Dedifferentiated amniotic fluid mesenchymal stem cell (primary cell): ENCODE results near the gene SYTL4.
"Not testable (repeated sequence)": the region's sequence is repeated elsewhere in the genome, so short reads cannot be mapped to it uniquely, and the experiment has no call there.

ENCODE experiments used
- DNase-seq: peaks from one replicate; pipeline ENCODE4 v3.0.0-alpha.2; 2016; ENCODE audit errors: extremely low spot score

Gene SYTL4

DNA sequence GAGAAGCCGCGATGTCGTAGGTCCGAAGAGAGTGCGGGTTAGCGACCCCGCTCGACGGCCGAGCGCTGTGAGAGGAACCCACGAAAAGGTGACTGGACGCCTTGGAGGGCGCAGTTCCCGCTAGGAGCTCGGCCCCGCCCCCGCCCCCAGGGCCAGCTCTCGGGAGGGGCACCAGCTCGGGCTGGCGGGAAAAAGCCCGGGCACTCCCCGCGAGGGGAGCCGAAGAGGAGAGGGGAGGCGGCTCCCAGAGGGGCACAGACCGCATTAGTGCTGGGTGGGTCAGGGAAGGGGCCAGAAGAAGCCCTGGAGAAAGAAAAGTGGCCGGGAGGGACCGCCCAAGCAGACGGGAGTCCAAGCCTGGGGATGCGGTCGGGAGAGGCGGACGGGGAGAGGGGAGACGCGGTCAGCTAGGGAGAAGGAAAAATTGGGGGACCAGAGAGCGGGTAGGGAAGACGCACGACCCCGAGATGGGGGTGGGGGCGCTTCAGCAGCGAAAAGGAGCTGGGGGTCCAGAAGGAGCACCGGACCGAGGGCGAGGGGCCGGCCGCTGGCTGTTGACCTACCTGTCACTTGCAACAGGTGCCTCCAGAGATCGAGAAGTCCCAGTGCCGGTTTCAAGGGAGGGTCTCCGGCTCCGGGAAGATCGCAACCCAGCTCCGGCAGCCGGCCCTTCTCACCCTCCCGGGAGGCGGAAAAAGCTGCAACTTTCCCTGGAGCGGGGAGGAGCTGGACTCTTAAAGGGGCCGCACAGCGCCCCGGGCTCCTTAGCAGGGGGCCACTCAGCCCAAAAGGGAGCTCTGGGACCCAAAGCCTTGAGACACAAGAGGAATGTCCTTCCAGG lies at the start of gene SYTL4:
SYTL4 (minus strand) TSS at position 681 of the 841 bp plus-strand sequence. CDS start 30,084 bp downstream, outside the sequence.
- DNase-seq: no peak

GRCh38 chrX:100769439-100769838 lies 37.5 kb upstream of the SYTL4 start:
- not testable (repeated sequence) for DNase-seq

DNA sequence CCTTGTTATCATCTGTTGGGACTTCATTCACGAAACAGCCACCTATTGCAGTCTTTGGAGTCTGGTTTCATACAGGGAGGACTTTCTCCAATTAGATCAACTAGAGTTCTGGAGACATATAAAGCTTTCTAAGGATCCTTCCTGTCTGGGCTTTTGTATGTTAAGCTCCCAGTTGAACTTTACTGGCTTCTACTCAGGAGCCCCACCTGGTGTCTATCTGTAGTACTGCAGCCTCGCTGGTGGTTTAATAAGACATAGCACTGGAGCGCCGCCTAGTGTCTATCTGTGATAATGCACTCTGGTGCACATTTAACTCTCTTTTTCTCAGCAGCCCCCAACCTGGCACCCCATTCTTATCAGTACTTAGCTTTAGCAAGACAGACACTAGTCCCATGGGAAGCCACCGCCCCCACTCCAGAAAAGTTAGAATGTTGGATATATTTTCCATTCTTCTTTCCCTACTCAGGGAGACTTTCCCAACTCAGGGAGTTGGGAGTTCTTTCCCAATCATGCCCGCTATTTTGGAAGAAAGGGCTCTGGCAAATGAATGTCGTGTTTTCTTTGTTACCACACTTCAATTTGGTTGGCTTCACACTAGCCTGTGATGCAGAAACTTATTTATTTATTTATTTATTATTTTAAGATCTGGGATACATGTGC lies 36.9 kb upstream of the SYTL4 start:
- DNase-seq: peak; percentile 39

DNA sequence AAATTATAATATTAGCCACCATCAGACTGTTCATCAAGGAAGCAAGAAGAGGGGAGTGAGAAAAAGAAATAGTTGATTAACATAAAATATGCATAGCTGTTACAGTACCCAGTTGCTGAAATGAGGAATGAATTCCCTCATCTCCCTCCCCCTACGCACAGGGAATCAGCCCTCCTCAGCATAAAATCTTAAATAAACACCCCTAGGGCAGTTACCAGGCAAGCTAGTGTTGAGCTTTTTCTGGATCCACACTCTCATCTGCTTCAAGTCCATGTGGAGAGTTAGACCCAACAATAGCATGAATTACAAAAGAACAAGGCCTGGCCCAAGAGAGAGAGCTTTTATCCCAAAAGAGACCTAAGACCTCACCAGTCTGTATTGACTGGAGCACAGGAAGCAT lies 19.0 kb upstream of the SYTL4 start:
- no peak for DNase-seq

- DNase-seq: no peak
Measured at GRCh38 chrX:100748108-100748507, 16.2 kb upstream of the SYTL4 start.

DNA sequence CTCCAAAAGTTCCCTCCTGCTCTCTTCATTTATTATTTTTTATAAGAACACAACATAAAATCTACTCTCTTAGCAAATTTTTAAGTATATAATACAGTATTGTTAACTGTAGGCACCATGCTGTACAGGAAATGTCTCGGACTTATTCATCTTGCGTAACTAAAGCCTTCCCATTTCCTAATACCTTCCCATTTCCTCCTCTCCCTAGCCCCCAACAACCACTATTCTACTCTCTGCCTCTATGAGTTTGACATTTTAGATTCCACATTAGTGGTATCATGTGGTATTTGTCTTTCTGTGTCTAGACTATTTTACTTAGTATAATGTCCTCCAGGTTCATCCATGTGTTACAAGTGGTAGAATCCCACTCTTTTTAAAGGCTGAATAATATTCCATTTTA lies 15.8 kb upstream of the SYTL4 start:
- no peak for DNase-seq

- no peak for DNase-seq
Measured at GRCh38 chrX:100747090-100747489, 15.2 kb upstream of the SYTL4 start.

GRCh38 chrX:100745806-100746537 lies 14.1 kb upstream of the SYTL4 start:
- no peak for DNase-seq

- no peak for DNase-seq
Measured at GRCh38 chrX:100745205-100745604, 13.3 kb upstream of the SYTL4 start.

DNA sequence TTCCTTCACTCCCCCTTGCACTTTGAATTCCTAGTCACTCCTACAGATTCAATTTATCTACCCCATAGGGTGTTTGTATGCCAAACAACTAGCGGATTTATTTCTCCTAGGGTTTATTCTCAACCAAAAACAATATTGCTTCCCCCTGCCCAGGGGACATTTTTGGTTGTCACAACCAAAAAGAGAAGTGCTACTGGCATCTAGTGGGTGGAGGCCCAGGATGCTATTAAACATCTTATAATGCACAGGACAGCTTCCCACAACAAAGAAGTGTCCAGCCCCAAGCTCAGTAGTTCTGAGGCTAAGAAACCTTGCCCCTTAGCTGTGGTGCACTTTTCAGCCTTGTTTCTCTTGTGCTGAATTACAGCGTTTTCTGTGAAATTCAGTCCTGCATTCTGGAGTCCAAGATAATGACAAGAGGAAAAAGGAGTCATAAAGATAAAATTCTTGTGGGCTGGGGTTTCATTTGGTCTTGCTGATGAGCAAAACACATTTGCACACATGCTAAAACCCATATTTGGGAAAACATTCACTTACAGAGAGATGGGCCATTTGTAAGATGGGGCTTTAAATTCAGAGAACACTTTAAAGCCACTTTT lies 11.2 kb upstream of the SYTL4 start:
- no peak for DNase-seq

DNA sequence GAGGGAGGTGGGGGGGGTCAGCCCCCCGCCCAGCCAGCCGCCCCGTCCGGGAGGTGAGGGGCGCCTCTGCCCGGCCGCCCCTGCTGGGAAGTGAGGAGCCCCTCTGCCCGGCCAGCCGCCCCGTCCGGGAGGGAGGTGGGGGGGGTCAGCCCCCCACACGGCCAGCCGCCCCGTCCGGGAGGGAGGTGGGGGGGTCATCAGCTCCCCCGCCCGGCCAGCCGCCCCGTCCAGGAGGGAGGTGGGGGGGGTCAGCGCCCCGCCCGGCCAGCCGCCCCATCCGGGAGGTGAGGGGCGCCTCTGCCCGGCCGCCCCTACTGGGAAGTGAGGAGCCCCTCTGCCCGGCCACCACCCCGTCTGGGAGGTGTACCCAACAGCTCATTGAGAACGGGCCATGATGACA lies 7.9 kb downstream of the SYTL4 start:
- not testable (repeated sequence) for DNase-seq

- DNase-seq: no peak
Measured at GRCh38 chrX:100721328-100721727, 10.6 kb downstream of the SYTL4 start.

DNA sequence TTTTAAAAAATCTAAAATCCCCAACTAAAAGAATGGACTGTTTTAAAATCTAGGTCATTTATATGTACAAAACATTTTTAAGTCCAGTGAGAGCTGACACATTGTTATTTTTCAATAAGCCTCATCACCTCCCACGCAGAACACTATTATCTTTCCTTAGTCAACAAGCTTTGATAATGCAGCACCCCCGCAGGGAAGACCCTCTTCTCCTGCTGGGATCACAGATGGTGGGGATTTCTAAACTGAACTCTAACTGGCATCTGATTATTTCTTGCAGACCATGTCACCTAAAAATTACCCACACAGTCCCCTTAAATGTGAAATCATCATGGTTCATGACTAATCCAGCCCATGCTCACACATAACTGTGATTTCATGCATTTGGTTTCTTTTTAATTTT lies 11.6 kb downstream of the SYTL4 start:
- no peak for DNase-seq

DNA sequence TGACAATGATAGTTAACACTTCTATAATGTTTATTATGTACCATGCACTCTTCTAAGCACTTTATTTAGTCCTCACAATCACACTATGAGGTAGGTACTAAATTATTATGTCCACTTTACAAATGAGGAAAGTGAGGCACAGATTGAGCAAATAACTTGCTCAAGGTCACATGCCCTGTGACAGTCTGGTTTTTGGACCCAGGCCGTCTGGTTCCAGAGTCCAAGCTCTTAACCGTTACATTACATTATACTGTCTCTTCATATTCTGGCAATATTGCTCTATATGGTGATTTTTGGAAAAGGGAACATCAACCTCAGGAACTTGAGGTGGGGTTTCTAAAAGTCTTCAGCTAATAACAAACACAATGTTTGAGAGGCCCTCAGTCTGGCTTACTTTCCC lies 12.8 kb downstream of the SYTL4 start:
- DNase-seq: no peak

- no peak for DNase-seq
Measured at GRCh38 chrX:100717363-100717762, 14.6 kb downstream of the SYTL4 start.

GRCh38 chrX:100710816-100711215 lies 21.1 kb downstream of the SYTL4 start:
- DNase-seq: no peak

GRCh38 chrX:100704581-100705203 lies 27.2 kb downstream of the SYTL4 start:
- no peak for DNase-seq

DNA sequence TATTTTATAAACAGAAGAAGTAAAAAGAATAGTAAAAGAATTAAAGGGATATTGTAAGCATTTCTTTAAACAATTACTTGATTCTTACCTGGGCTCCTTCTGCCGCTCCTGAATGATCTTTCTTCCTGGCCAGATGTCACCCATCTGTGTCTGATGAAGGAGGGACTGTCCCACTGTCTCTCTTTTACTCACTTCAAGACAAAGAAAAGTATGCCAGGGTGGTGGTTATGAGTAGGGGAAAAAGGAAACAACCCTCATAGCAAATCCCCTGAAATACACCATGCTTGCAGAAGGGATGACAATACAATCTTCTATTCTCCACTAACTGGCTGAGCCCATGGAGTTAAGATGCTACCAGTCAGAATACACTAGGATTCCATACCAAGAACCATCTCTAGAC lies 31.1 kb downstream of the SYTL4 start:
- DNase-seq: no peak

DNA sequence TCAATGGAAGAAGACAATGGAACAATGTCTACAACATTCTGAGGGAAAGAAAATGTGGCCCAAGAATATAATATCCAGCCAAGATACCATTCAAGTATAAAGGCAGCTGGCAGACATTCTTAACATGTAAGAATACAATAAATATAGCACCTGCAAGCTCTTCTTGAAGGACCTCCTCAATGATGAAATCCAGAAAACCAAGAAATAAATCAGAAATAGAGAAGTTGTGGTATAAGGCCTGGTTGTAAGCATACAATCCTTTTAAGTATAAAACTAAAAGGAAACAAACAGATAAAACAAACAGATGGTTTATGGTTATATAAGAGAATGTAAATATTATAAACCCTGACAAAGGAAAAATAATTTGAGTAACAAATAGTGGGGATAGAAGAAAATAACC lies 33.4 kb downstream of the SYTL4 start:
- DNase-seq: no peak

DNA sequence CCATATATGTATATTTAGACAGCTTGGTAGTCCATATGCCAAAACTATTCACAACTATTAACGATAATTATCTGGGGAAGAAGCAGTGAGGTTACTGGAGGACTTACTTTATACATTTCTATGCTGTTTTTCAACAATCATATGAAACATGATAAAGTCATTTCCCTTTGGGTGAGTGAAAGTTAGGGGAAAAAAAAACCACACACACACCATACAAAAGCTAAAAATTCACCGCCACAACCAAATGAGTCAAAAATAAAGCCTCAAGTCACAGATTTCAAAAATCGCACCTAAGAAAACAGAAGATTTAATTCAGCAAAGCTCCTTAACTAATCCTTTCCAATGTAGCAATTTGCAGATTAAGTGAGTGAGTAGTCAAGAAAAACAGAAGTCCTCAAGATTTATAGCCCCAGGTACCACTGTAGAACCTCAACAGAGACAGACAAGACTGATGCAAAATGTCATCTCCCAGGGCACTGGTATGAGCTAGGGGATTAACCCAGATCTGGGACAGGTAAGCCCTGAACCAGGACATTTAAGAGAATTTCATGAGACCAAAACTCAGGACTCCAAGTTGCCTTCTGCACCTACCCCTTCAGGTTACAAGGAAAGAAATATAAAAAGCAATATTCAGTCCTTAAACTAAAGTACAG lies 35.1 kb downstream of the SYTL4 start:
- DNase-seq: no peak

- DNase-seq: no peak
Measured at GRCh38 chrX:100695991-100696390, 35.9 kb downstream of the SYTL4 start.
